Astrocyte (in vitro differentiated cells and primary cell): ENCODE measurements around the gene UGDH. TPM values are rescaled to one million over a fixed set of nuclear protein-coding genes. Genes with fewer than 3 reads are reported as not detected.
A peak's percentile ranks its signal among the peaks of the same experiment; 100 is the strongest.

Experiments
- DNase-seq: peaks from one replicate; pipeline ENCODE4 v3.0.0-alpha.2; 2010; ENCODE audit warnings: low read depth
- FAIRE-seq: peaks from 2 replicates; lab custom pipeline; 2011; peaks lifted over from hg19 to GRCh38; lab: Jason Lieb, UNC
- H2AFZ ChIP-seq: 2 replicates; pipeline ENCODE4 v1.6.0; 2012; ENCODE audit warnings: low read depth, low read length, inconsistent platforms
- H3K27ac ChIP-seq: 2 replicates; pipeline ENCODE4 v1.5.1; 2011; ENCODE audit warnings: low read depth, low read length, inconsistent platforms
- H3K27me3 ChIP-seq: 2 replicates; pipeline ENCODE4 v1.6.0; 2011; ENCODE audit warnings: low read length, inconsistent platforms; ENCODE audit not compliant: insufficient read depth
- H3K36me3 ChIP-seq: 2 replicates; pipeline ENCODE4 v1.5.1; 2011; ENCODE audit warnings: low read length, inconsistent platforms; ENCODE audit not compliant: insufficient read depth
- H3K4me1 ChIP-seq: 2 replicates; pipeline ENCODE4 v1.5.1; 2011; ENCODE audit warnings: low read length, inconsistent platforms; ENCODE audit not compliant: insufficient read depth
- H3K4me2 ChIP-seq: 2 replicates; pipeline ENCODE4 v1.6.0; 2012; ENCODE audit warnings: low read length, inconsistent platforms
- H3K4me3 ChIP-seq: 2 replicates; pipeline ENCODE4 v1.5.1; 2011; ENCODE audit warnings: low read depth, mild to moderate bottlenecking, low read length, inconsistent platforms; ENCODE audit not compliant: insufficient read depth
- H3K79me2 ChIP-seq: 2 replicates; pipeline ENCODE4 v1.6.0; 2012; ENCODE audit warnings: mild to moderate bottlenecking, low read length, inconsistent platforms; ENCODE audit not compliant: insufficient read depth
- H3K9ac ChIP-seq: 2 replicates; pipeline ENCODE4 v1.6.0; 2012; ENCODE audit warnings: mild to moderate bottlenecking, low read length, inconsistent platforms
- H3K9me3 ChIP-seq: 2 replicates; pipeline ENCODE4 v1.5.1; 2012; ENCODE audit warnings: low read depth, mild to moderate bottlenecking, low read length, inconsistent platforms; ENCODE audit not compliant: insufficient read depth
- H4K20me1 ChIP-seq: 2 replicates; pipeline ENCODE4 v1.6.0; 2012; ENCODE audit warnings: low read length, inconsistent platforms; ENCODE audit not compliant: insufficient read depth
- H3K27ac Mint-ChIP-seq: one replicate; pipeline ENCODE4 v1.8.0; 2021; ENCODE audit warnings: mild to moderate bottlenecking, mixed read lengths; ENCODE audit not compliant: unreplicated experiment
- H3K27me3 Mint-ChIP-seq: one replicate; pipeline ENCODE4 v1.8.0; 2021; ENCODE audit warnings: low read depth, mixed read lengths; ENCODE audit not compliant: unreplicated experiment
- H3K36me3 Mint-ChIP-seq: one replicate; pipeline ENCODE4 v1.8.0; 2021; ENCODE audit warnings: low read depth, mixed read lengths; ENCODE audit not compliant: unreplicated experiment
- H3K4me1 Mint-ChIP-seq: one replicate; pipeline ENCODE4 v1.8.0; 2021; ENCODE audit warnings: low read depth, mixed read lengths; ENCODE audit not compliant: unreplicated experiment
- H3K4me3 Mint-ChIP-seq: one replicate; pipeline ENCODE4 v1.8.0; 2021; ENCODE audit warnings: mild to moderate bottlenecking, moderate library complexity, mixed read lengths; ENCODE audit not compliant: unreplicated experiment
- H3K9me3 Mint-ChIP-seq: one replicate; pipeline ENCODE4 v1.8.0; 2021; ENCODE audit warnings: mild to moderate bottlenecking, mixed read lengths; ENCODE audit not compliant: unreplicated experiment
- CTCF ChIP-seq: IDR thresholded peaks from 2 replicates; pipeline ENCODE4 v1.5.1; 2011; ENCODE audit warnings: low read depth, mild to moderate bottlenecking, inconsistent platforms, low read length, moderate library complexity; ENCODE audit not compliant: insufficient read depth
- EZH2 ChIP-seq: IDR thresholded peaks from 2 replicates; pipeline ENCODE4 v1.6.1; 2012; ENCODE audit warnings: mild to moderate bottlenecking, low read length, inconsistent platforms; ENCODE audit not compliant: insufficient read depth
- total RNA-seq: library from RNA; stranded (reverse); gene quantifications from 2 replicates; pipeline ENCODE4 v1.2.1, GENCODE V29; 2021

The UGDH gene
- total RNA-seq, 1 donor from 2014 or later: 114 TPM

- Histone ChIP-seq H3K79me2 (peaks cover 61% of the 10 kb centered on the region), H3K9ac (peak overlapping the region; percentile 97), H3K36me3 (peaks cover 62% of the 10 kb centered on the region), H3K9me3 (no peaks in the 10 kb centered on the region), H4K20me1 (peaks cover 75% of the 10 kb centered on the region), H3K27ac (no peak overlapping the region), H2AFZ (no peak overlapping the region), H3K4me1 (peaks cover 20% of the 10 kb centered on the region), H3K4me3 (peak overlapping the region; percentile 94), H3K27me3 (no peaks in the 10 kb centered on the region), H3K4me2 (peak overlapping the region; percentile 90)
- FAIRE-seq: no peak
- Mint-ChIP-seq H3K9me3 (no peaks in the 10 kb centered on the region), H3K27me3 (no peaks in the 10 kb centered on the region), H3K36me3 (peaks cover 35% of the 10 kb centered on the region), H3K4me3 (peak overlapping the region; percentile 98), H3K4me1 (peaks cover 29% of the 10 kb centered on the region), H3K27ac (no peak overlapping the region)
- no peak for DNase-seq
- TF ChIP-seq EZH2: no peak
These were observed 71.8 kb downstream of the UGDH start for GRCh38 chr4:39455486-39455885.

GRCh38 chr4:39453738-39454137 is 73.5 kb downstream of the UGDH start:
- peaks cover 62% of the 10 kb centered on the region for H3K36me3 ChIP-seq
- H3K9ac ChIP-seq: no peak overlapping the region
- TF ChIP-seq CTCF: no peak
- TF ChIP-seq EZH2: no peak
- peaks cover 87% of the 10 kb centered on the region for H4K20me1 ChIP-seq
- no peak overlapping the region for H3K27ac ChIP-seq
- peaks cover 59% of the 10 kb centered on the region for H3K79me2 ChIP-seq
- H3K4me3 ChIP-seq: no peak overlapping the region
- Mint-ChIP-seq H3K36me3 (peaks cover 36% of the 10 kb centered on the region), H3K9me3 (no peaks in the 10 kb centered on the region), H3K4me3 (no peak overlapping the region), H3K4me1 (peaks cover 29% of the 10 kb centered on the region), H3K27ac (no peak overlapping the region), H3K27me3 (no peaks in the 10 kb centered on the region)
- FAIRE-seq (no peak), DNase-seq (no peak)
- no peaks in the 10 kb centered on the region for H3K9me3 ChIP-seq
- H3K27me3 ChIP-seq: no peaks in the 10 kb centered on the region
- H3K4me2 ChIP-seq: no peak overlapping the region
- peaks cover 16% of the 10 kb centered on the region for H3K4me1 ChIP-seq
- no peak overlapping the region for H2AFZ ChIP-seq

- Histone ChIP-seq H4K20me1 (peaks cover 91% of the 10 kb centered on the region), H2AFZ (no peak overlapping the region), H3K4me3 (no peak overlapping the region), H3K9ac (no peak overlapping the region), H3K36me3 (peaks cover 62% of the 10 kb centered on the region), H3K4me2 (no peak overlapping the region), H3K27me3 (no peaks in the 10 kb centered on the region), H3K9me3 (no peaks in the 10 kb centered on the region), H3K27ac (no peak overlapping the region), H3K4me1 (peaks cover 16% of the 10 kb centered on the region), H3K79me2 (peaks cover 52% of the 10 kb centered on the region)
- DNase-seq (no peak), FAIRE-seq (no peak)
- peak overlapping the region; percentile 17 for H3K4me3 Mint-ChIP-seq
- H3K4me1 Mint-ChIP-seq: peaks cover 29% of the 10 kb centered on the region
- H3K27me3 Mint-ChIP-seq: no peaks in the 10 kb centered on the region
- H3K9me3 Mint-ChIP-seq: no peaks in the 10 kb centered on the region
- H3K27ac Mint-ChIP-seq: peak overlapping the region; percentile 1
- TF ChIP-seq EZH2 (no peak), CTCF (no peak)
- H3K36me3 Mint-ChIP-seq: peaks cover 34% of the 10 kb centered on the region
These were observed 74.2 kb downstream of the UGDH start for GRCh38 chr4:39452860-39453587.
